Body of pancreas (tissue), 4 donors: ENCODE results near the gene CENPU.

ENCODE experiments used
- POLR2A ChIP-seq, 3 donors: fragments of 450-650 bp; IDR thresholded peaks; one replicate each; pipeline ENCODE4 v1.6.1; 2016; ENCODE audit warnings: antibody characterized with exemption in 3 of 3, mild to moderate bottlenecking in 2 of 3
- TF ChIP-seq, protein P1 (sequence below), 7 experiments: fragments of 450-650 bp in 4 of 7; fragments of 200-600 bp in 3 of 7; sonication (generic) in 3 of 7; IDR thresholded peaks; one replicate each; pipeline ENCODE4 v1.5.1; 2016 to 2019; ENCODE audit warnings: antibody characterized with exemption in 7 of 7

DNA sequence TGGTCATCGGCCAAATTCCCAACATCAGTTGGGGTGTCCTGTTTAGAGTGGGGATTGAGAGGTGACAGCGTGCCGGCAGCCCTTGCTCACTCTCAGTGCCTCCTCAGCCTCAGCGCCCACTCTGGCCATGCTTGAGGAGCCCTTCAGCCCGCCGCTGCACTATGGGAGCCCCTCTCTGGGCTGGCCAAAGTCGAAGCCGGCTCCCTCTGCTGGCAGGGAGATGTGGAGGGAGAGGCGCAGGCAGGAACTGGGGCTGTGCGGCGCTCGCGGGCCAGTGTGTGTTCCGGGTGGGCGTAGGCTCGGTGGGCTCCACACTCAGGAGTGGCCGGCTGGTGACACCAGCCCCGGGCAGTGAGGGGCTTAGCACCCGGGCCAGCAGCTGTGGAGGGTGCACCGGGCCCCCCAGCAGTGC, 7.1 kb upstream of the CENPU start:
- TF ChIP-seq, protein P1, sequence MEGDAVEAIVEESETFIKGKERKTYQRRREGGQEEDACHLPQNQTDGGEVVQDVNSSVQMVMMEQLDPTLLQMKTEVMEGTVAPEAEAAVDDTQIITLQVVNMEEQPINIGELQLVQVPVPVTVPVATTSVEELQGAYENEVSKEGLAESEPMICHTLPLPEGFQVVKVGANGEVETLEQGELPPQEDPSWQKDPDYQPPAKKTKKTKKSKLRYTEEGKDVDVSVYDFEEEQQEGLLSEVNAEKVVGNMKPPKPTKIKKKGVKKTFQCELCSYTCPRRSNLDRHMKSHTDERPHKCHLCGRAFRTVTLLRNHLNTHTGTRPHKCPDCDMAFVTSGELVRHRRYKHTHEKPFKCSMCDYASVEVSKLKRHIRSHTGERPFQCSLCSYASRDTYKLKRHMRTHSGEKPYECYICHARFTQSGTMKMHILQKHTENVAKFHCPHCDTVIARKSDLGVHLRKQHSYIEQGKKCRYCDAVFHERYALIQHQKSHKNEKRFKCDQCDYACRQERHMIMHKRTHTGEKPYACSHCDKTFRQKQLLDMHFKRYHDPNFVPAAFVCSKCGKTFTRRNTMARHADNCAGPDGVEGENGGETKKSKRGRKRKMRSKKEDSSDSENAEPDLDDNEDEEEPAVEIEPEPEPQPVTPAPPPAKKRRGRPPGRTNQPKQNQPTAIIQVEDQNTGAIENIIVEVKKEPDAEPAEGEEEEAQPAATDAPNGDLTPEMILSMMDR (IDR thresholded peaks at IDR 0.05) = no peak
- no peak for TF ChIP-seq POLR2A (IDR thresholded peaks at IDR 0.05)
